Measurements from ENCODE around the gene CABLES1. TPM values are rescaled to one million over a fixed set of nuclear protein-coding genes. Genes with fewer than 3 reads are reported as not detected.

The CABLES1 gene, protein sequence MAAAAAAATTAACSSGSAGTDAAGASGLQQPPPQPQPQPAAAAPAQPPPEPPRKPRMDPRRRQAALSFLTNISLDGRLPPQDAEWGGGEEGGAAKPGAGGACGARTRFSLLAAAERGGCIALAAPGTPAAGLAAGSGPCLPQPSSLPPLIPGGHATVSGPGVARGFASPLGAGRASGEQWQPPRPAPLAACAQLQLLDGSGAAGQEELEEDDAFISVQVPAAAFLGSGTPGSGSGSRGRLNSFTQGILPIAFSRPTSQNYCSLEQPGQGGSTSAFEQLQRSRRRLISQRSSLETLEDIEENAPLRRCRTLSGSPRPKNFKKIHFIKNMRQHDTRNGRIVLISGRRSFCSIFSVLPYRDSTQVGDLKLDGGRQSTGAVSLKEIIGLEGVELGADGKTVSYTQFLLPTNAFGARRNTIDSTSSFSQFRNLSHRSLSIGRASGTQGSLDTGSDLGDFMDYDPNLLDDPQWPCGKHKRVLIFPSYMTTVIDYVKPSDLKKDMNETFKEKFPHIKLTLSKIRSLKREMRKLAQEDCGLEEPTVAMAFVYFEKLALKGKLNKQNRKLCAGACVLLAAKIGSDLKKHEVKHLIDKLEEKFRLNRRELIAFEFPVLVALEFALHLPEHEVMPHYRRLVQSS
- 11.1 to 12.6 TPM (median 12.3 TPM) in 5 replicates for total RNA-seq (2022; extraction: Qiagen RNA extraction; ENCODE audit: low read depth)

GRCh38 chr18:23134780-23135549, at the start of gene CABLES1:
Gene CABLES1, plus strand, starts transcription at chr18:23135485. Its CDS starts 278 bp downstream, at chr18:23135763.

Other genes with a start within 250 kb of the CABLES1 start
- gene RBBP8, start 202.2 kb upstream of the CABLES1 start, total RNA-seq (2022; extraction: Qiagen RNA extraction; ENCODE audit: low read depth) = 21.6 to 36.8 TPM (median 24.2 TPM) in 5 replicates

Data from A549 treated with CpdA at 1 μM for 4 hours (cell line).